Ishikawa (cell line): Measurements from ENCODE around the gene TRIM61.

ENCODE experiments used
- CEBPB ChIP-seq: IDR thresholded peaks from 2 replicates; pipeline ENCODE4 v1.6.1; 2012
- CREB1 ChIP-seq: IDR thresholded peaks from 2 replicates; pipeline ENCODE4 v1.6.1; 2012; ENCODE audit warnings: low read depth
- EGR1 ChIP-seq: IDR thresholded peaks from 2 replicates; pipeline ENCODE4 v1.6.1; 2012
- EP300 ChIP-seq: IDR thresholded peaks from 2 replicates; pipeline ENCODE4 v1.6.1; 2012; ENCODE audit warnings: borderline replicate concordance
- FOXM1 ChIP-seq: IDR thresholded peaks from 2 replicates; pipeline ENCODE4 v1.6.1; 2012; ENCODE audit warnings: low read depth, borderline replicate concordance
- MAX ChIP-seq: IDR thresholded peaks from 2 replicates; pipeline ENCODE4 v1.6.1; 2012
- NFIC ChIP-seq: IDR thresholded peaks from 2 replicates; pipeline ENCODE4 v1.6.1; 2012
- RAD21 ChIP-seq: IDR thresholded peaks from 2 replicates; pipeline ENCODE4 v1.6.1; 2012; ENCODE audit warnings: low read depth
- REST ChIP-seq: IDR thresholded peaks from 2 replicates; pipeline ENCODE4 v1.6.1; 2012; ENCODE audit warnings: low read depth, mild to moderate bottlenecking
- TAF1 ChIP-seq: IDR thresholded peaks from 2 replicates; pipeline ENCODE4 v1.6.1; 2012; ENCODE audit warnings: low read depth, mild to moderate bottlenecking
- TCF12 ChIP-seq: IDR thresholded peaks from 2 replicates; pipeline ENCODE4 v1.6.1; 2012; ENCODE audit warnings: low read depth
- TEAD4 ChIP-seq: IDR thresholded peaks from 2 replicates; pipeline ENCODE4 v1.6.1; 2012
- USF1 ChIP-seq: IDR thresholded peaks from 2 replicates; pipeline ENCODE4 v1.6.1; 2012
- YY1 ChIP-seq: IDR thresholded peaks from 2 replicates; pipeline ENCODE4 v1.6.1; 2012; ENCODE audit warnings: low read depth
- ZBTB7A ChIP-seq: IDR thresholded peaks from 2 replicates; pipeline ENCODE4 v1.6.1; 2012; ENCODE audit warnings: low read depth

TRIM61 gene

GRCh38 chr4:164926301-164926700, 51.2 kb downstream of the TRIM61 start:
- TF ChIP-seq CREB1 (no peak), ZBTB7A (no peak), REST (no peak), MAX (no peak), TEAD4 (no peak), YY1 (no peak), CEBPB (no peak), EP300 (no peak), EGR1 (no peak), TCF12 (no peak), RAD21 (no peak), USF1 (no peak), TAF1 (no peak)

- TF ChIP-seq RAD21 (no peak), FOXM1 (no peak), NFIC (no peak), TEAD4 (no peak), REST (no peak), CEBPB (no peak), YY1 (no peak), TCF12 (no peak), MAX (no peak), TAF1 (no peak), CREB1 (no peak), ZBTB7A (no peak), EGR1 (no peak)
Measured at GRCh38 chr4:164924670-164925238, 52.7 kb downstream of the TRIM61 start.

GRCh38 chr4:164918956-164919355, 58.5 kb downstream of the TRIM61 start:
- TF ChIP-seq EP300: no peak
- TF ChIP-seq EGR1: no peak
- no peak for TF ChIP-seq FOXM1
- no peak for TF ChIP-seq RAD21
- no peak for TF ChIP-seq USF1
- TF ChIP-seq TEAD4: no peak
- TF ChIP-seq CEBPB: no peak
- no peak for TF ChIP-seq MAX
- no peak for TF ChIP-seq YY1
- TF ChIP-seq ZBTB7A: no peak
- no peak for TF ChIP-seq TAF1
